ENCODE measurements around the gene ASB9.
"Not testable (repeated sequence)": the region's sequence is repeated elsewhere in the genome, so short reads cannot be mapped to it uniquely, and the experiment has no call there.

ASB9 gene

GRCh38 chrX:15241301-15241700 is 28.6 kb downstream of the ASB9 start:
- DNase-seq = no peak

DNA sequence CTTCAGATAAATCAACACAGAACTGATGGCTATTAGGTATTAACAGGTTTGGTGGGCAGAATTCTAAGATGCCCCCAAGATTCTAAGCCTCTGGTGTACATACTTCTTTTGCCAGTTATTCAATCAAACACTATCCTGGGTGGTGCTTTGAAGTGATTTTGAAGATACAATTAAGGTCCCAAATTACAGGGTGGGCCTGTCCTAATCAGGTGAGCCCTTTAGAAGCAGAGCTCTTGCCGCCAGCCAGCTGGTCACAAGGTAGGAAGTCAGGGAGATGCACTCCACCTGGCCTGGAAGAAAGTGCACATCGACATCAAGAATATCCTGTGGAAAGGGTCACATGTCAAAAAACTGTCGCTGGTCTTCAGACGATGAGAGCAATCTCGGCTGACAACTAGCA is 29.5 kb downstream of the ASB9 start:
- DNase-seq = no peak

- DNase-seq = no peak
Measured at GRCh38 chrX:15236146-15236545, 33.7 kb downstream of the ASB9 start.

DNA sequence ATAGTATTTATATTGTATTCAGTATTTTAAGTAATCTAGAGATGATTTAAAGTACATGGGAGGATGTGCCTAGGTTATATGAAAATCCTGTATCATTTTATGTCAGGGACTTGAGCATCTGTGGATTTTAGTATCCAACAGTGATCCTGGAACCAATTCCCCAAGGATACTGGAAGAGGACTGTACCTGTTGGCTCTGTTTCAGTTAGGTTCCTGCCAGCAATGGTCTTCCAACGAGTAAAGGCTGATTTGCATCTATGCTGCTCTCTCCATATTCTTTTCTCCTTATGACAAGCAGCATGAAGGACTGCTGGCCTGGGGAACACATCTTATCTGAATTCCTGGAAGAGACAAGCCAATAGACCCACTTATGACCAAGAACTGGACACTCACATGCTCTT is 34.9 kb downstream of the ASB9 start:
- DNase-seq = no peak

GRCh38 chrX:15233416-15234015 is 36.4 kb downstream of the ASB9 start:
- no peak for DNase-seq

GRCh38 chrX:15224747-15225146 is 45.1 kb downstream of the ASB9 start:
- no peak for DNase-seq

- DNase-seq = no peak
Measured at GRCh38 chrX:15221321-15221720, 48.6 kb downstream of the ASB9 start.

DNA sequence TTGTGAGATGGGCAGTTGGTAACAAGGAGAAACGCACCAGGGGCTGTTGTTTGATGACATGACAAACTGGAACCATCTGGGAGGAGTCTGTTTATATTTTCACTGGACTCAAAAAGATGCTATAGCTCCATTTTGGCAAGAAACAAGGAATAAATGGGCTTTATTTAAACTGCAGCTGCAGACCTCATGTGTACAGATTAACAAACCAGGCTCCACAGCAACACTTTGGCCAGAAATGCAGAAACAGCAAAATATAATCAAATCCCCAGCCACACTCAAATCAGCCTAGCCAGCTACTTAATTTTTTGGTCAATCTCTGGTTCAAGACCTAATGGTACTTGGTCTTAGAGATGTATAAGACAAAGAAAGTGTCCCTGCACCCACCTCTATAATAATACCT is 52.7 kb downstream of the ASB9 start:
- no peak for DNase-seq

GRCh38 chrX:15216280-15216679 is 53.6 kb downstream of the ASB9 start:
- no peak for DNase-seq

- no peak for DNase-seq
Measured at GRCh38 chrX:15215366-15215765, 54.5 kb downstream of the ASB9 start.

DNA sequence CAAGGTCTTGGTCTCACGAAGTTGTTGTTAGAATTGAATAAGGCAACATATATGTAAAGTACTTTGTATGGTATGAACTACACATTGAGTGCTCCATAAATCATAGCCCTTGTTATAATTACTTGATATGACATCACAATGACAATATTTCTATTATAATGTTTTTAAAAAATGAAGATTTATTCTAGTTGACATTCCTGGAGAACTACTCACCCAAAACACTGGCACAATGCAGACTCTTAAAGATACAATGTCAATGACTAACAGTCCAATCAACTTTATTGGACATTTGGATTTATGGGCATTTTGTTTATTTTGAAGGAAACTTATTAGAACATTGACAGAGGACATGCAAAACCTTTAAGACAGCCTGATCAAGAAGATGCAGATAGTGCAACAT is 55.3 kb downstream of the ASB9 start:
- no peak for DNase-seq

- DNase-seq = no peak
Measured at GRCh38 chrX:15209096-15209495, 60.8 kb downstream of the ASB9 start.

DNA sequence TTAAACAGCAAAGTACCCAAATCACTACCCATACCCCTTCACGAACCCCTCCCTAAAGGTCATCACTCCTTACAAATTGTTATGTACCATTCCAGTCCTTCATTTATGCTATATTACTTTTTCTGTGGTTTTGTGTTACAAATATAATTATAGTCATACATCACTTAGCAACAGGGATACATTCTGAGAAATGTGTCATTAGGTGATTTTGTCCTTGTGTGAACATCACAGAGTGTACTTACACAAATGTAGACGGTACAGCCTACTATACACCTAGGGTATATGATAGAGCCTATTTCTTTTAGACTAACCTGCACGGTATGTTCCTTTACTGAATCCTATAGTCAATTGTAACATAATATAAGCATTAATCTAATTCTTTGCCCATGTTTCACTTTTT is 61.9 kb downstream of the ASB9 start:
- DNase-seq = no peak

DNA sequence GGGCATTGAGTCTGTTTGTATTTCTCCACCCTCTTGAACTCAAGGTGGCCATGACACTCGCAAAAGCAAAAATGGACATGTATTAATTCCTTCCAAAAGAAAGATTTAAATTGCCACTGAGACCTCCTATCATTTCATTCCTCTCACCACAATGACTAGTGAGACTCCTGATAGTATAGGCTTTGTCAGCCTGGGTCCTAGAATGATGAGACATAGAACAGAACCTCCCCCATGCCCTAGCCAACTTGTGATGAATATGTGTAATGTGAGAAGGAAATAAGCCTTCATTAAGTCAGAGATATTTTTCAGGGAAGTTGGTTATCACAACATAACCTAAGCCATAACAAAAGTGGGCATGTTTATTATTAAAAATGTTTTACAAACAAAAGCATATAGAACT is 62.5 kb downstream of the ASB9 start:
- no peak for DNase-seq

DNA sequence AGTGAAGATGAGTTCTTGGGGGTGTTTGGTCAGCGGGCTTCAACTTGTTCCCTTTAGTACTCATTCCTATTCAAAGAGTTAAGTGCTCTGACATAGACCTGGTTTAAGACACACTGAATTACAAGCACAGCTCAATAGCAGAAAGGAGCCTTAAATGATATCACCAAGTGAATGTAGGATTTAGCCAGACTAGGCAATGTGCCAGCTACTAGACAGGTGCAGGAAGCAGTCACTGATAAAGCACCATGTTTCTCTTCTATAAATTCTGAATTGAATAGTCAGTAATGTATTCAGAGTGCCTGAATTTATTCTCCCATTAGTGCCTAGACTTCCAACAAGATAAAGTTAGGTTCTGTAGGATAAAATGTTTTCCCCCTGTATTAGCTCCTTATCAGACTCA is 63.6 kb downstream of the ASB9 start:
- DNase-seq = no peak

DNA sequence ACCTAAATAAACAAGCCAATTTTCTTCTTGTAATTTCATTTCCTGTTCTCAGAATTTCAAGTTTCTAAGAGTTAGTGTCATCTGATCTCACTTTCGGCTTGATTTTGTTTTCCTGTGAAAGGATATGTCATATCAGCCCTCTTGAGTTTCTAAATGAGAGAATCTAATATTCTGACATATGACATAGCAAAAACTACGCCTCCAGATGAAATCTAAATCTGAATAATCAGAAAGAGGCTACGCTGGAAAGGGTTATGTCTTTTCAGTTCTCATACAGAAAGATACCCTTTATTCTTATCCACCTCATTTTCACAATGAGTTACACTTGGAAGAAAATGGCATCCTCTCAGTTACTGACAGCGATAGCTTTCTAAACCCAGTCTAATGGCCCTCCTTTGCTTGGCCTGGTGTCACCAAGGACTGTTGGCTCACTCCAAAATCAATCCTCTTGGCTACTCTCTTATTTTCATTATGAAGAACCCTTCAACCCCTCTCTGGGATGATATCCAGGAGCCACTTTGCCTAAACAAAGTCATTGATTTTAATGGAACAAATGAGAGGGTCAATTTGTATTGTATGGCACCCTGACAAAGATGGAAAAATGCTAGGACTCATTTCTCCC is 65.6 kb downstream of the ASB9 start:
- DNase-seq = no peak

DNA sequence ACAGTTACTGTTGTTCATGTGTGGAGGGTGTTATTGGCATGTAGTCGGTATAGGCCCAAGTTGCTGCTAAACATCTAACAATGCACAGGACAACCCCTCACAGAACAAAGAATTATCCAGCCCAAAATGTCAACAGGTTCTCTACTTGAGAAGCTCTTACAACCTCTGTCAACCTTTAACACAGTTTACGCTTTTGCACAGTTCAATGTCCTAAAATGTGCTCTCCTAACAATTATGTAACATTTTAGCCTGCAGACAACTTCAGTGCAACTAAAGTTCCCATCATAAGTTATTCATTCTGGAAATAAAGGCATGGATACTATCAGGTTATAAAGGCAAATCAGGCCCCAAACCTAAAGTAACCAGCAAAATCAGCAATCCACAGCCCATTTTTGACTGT is 66.2 kb downstream of the ASB9 start:
- DNase-seq = no peak

- DNase-seq = no peak
Measured at GRCh38 chrX:15202454-15203177, 67.3 kb downstream of the ASB9 start.

GRCh38 chrX:15200871-15201270 is 69.0 kb downstream of the ASB9 start:
- DNase-seq = no peak

DNA sequence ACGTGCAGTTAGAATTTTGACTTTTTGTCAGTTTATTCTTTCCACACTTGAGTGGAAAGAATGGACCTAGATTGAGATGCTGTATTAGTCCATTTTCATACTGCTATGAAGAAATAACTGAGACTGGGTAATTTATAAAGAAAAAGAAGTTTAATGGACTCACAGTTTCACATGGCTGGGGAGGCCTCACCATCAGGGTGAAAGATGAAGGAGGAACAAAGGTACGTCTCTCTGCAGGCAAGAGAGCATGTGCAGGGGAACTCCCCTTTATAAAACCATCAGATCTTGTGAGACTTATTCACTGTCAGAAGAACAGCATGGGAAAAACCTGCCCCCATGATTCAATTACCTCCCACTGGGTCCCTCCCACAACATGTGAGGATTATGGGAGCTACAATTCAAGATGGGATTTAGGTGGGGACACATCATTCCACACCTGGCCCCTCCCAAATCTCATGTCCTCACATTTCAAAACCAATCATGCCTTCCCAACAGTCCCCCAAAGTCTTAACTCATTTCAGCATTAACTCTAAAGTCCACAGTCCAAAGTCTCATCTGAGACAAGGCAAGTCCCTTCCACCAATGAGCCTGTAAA is 71.2 kb downstream of the ASB9 start:
- DNase-seq = not testable (repeated sequence)

GRCh38 chrX:15194146-15194545 is 75.7 kb downstream of the ASB9 start:
- DNase-seq = no peak

Data from effector CD8-positive, alpha-beta T cell (primary cell).